Neural progenitor cell (in vitro differentiated cells): Measurements from ENCODE around the gene CASP7. TPM values are rescaled to one million over a fixed set of nuclear protein-coding genes. Genes with fewer than 3 reads are reported as not detected.
A peak's percentile ranks its signal among the peaks of the same experiment; 100 is the strongest.

Source experiments
- DNase-seq: peaks from one replicate; pipeline ENCODE4 v3.0.0-alpha.2; 2016; ENCODE audit warnings: low spot score
- H2AFZ ChIP-seq: fragments of 200-600 bp; sonication (generic); replicated peaks from 2 replicates; pipeline ENCODE4 v1.6.1; 2016; ENCODE audit warnings: antibody characterized with exemption
- H3F3A ChIP-seq: fragments of 200-600 bp; sonication (generic); 2 replicates; pipeline ENCODE4 v1.6.1; 2016; ENCODE audit warnings: antibody characterized with exemption, low read depth
- H3K27ac ChIP-seq: fragments of 200-600 bp; sonication (generic); 2 replicates; pipeline ENCODE4 v1.5.1; 2016; ENCODE audit warnings: mild to moderate bottlenecking
- H3K27me3 ChIP-seq: fragments of 200-600 bp; sonication (generic); 2 replicates; pipeline ENCODE4 v1.6.1; 2016; ENCODE audit warnings: mild to moderate bottlenecking, moderate library complexity
- H3K36me3 ChIP-seq: fragments of 200-600 bp; sonication (generic); 2 replicates; pipeline ENCODE4 v1.5.1; 2016
- H3K4me1 ChIP-seq: fragments of 200-600 bp; sonication (generic); 2 replicates; pipeline ENCODE4 v1.6.1; 2016; ENCODE audit warnings: mixed run types
- H3K4me2 ChIP-seq: fragments of 200-600 bp; sonication (generic); 2 replicates; pipeline ENCODE4 v1.6.1; 2016
- H3K4me3 ChIP-seq: fragments of 200-600 bp; sonication (generic); 2 replicates; pipeline ENCODE4 v1.5.1; 2016
- H3K79me2 ChIP-seq: fragments of 200-600 bp; sonication (generic); 2 replicates; pipeline ENCODE4 v1.6.1; 2016; ENCODE audit warnings: low read depth
- H3K9ac ChIP-seq: fragments of 200-600 bp; sonication (generic); 2 replicates; pipeline ENCODE4 v1.6.1; 2016
- H3K9me3 ChIP-seq: fragments of 200-600 bp; sonication (generic); 2 replicates; pipeline ENCODE4 v1.5.1; 2016; ENCODE audit warnings: low read depth
- H4K20me1 ChIP-seq: fragments of 200-600 bp; sonication (generic); 2 replicates; pipeline ENCODE4 v1.6.1; 2016; ENCODE audit warnings: low read depth
- H3K27ac Mint-ChIP-seq: 3 replicates; pipeline ENCODE4 v1.8.0; 2021; ENCODE audit warnings: mixed read lengths
- H3K27me3 Mint-ChIP-seq: 2 replicates; pipeline ENCODE4 v1.8.0; 2022; ENCODE audit warnings: low read depth, mild to moderate bottlenecking, inconsistent platforms, moderate library complexity, mixed read lengths; ENCODE audit not compliant: insufficient read depth
- H3K36me3 Mint-ChIP-seq: 3 replicates; pipeline ENCODE4 v1.8.0; 2021; ENCODE audit warnings: mixed read lengths
- H3K4me1 Mint-ChIP-seq: 3 replicates; pipeline ENCODE4 v1.8.0; 2021; ENCODE audit warnings: mixed read lengths
- H3K4me3 Mint-ChIP-seq: 3 replicates; pipeline ENCODE4 v1.8.0; 2021; ENCODE audit warnings: mild to moderate bottlenecking, moderate library complexity, mixed read lengths
- H3K9me3 Mint-ChIP-seq: 3 replicates; pipeline ENCODE4 v1.8.0; 2020; ENCODE audit warnings: mixed read lengths
- CTCF ChIP-seq: fragments of 200-600 bp; sonication (generic); IDR thresholded peaks from 2 replicates; pipeline ENCODE4 v1.5.1; 2017; ENCODE audit warnings: antibody characterized with exemption, mild to moderate bottlenecking
- EZH2 ChIP-seq: fragments of 200-600 bp; sonication (generic); IDR thresholded peaks from 2 replicates; pipeline ENCODE4 v1.6.1; 2017; ENCODE audit warnings: antibody characterized with exemption, mild to moderate bottlenecking, moderate library complexity
- EZH2phosphoT487 ChIP-seq: fragments of 200-600 bp; sonication (generic); IDR thresholded peaks from 2 replicates; pipeline ENCODE4 v1.6.1; 2017; ENCODE audit warnings: antibody characterized with exemption
- total RNA-seq: library from RNA; depleted of rRNA; stranded (reverse); fragments of >200 nt; gene quantifications from 2 replicates; pipeline ENCODE4 v1.2.3, GENCODE V29; 2015; ENCODE audit warnings: low replicate concordance

CASP7 gene
- total RNA-seq, 1 donor from 2014 or later: 18.9 TPM

GRCh38 chr10:113745374-113745773 lies 65.7 kb downstream of the CASP7 start:
- no peaks in the 10 kb centered on the region for H3K36me3 ChIP-seq
- DNase-seq: no peak
- H3K27ac ChIP-seq: no peak overlapping the region
- no peak overlapping the region for H3K4me3 ChIP-seq
- H3K9me3 ChIP-seq: no peaks in the 10 kb centered on the region
- no peaks in the 10 kb centered on the region for H3K27me3 ChIP-seq
- H3K4me1 Mint-ChIP-seq: no peaks in the 10 kb centered on the region
- no peaks in the 10 kb centered on the region for H3F3A ChIP-seq
- H2AFZ ChIP-seq: no peak overlapping the region
- no peaks in the 10 kb centered on the region for H3K4me1 ChIP-seq
- no peak overlapping the region for H3K9ac ChIP-seq
- no peak overlapping the region for H3K4me2 ChIP-seq
- no peaks in the 10 kb centered on the region for H3K36me3 Mint-ChIP-seq
- H4K20me1 ChIP-seq: no peaks in the 10 kb centered on the region
- peaks cover 2% of the 10 kb centered on the region for H3K27me3 Mint-ChIP-seq
- H3K27ac Mint-ChIP-seq: no peak overlapping the region
- H3K9me3 Mint-ChIP-seq: no peaks in the 10 kb centered on the region
- no peak overlapping the region for H3K4me3 Mint-ChIP-seq
- TF ChIP-seq CTCF (no peak), EZH2phosphoT487 (no peak), EZH2 (no peak)
- H3K79me2 ChIP-seq: no peaks in the 10 kb centered on the region

GRCh38 chr10:113746217-113746957 lies 66.7 kb downstream of the CASP7 start:
- no peaks in the 10 kb centered on the region for H3K9me3 ChIP-seq
- no peak overlapping the region for H3K4me3 ChIP-seq
- H3K4me2 ChIP-seq: no peak overlapping the region
- Mint-ChIP-seq H3K4me3 (no peak overlapping the region), H3K27me3 (no peaks in the 10 kb centered on the region), H3K36me3 (no peaks in the 10 kb centered on the region), H3K4me1 (no peaks in the 10 kb centered on the region), H3K27ac (no peak overlapping the region), H3K9me3 (no peaks in the 10 kb centered on the region)
- no peak overlapping the region for H3K27ac ChIP-seq
- DNase-seq: no peak
- H3F3A ChIP-seq: no peaks in the 10 kb centered on the region
- H3K36me3 ChIP-seq: no peaks in the 10 kb centered on the region
- no peak overlapping the region for H3K9ac ChIP-seq
- no peaks in the 10 kb centered on the region for H4K20me1 ChIP-seq
- H3K27me3 ChIP-seq: no peaks in the 10 kb centered on the region
- no peaks in the 10 kb centered on the region for H3K79me2 ChIP-seq
- H2AFZ ChIP-seq: peak overlapping the region; percentile 26
- TF ChIP-seq CTCF (no peak), EZH2 (no peak), EZH2phosphoT487 (no peak)
- H3K4me1 ChIP-seq: no peaks in the 10 kb centered on the region

- H3K9ac ChIP-seq: no peak within 1 kb of the TSS
- no peaks in the 10 kb centered on the region for H3K27me3 ChIP-seq
- H4K20me1 ChIP-seq: no peaks in the 10 kb centered on the region
- Mint-ChIP-seq H3K4me1 (no peaks in the 10 kb centered on the region), H3K27ac (peak within 1 kb of the TSS; percentile 17), H3K9me3 (no peaks in the 10 kb centered on the region), H3K27me3 (peaks cover 2% of the 10 kb centered on the region), H3K4me3 (no peak within 1 kb of the TSS), H3K36me3 (no peaks in the 10 kb centered on the region)
- no peaks in the 10 kb centered on the region for H3K9me3 ChIP-seq
- H3K4me2 ChIP-seq: no peak within 1 kb of the TSS
- H2AFZ ChIP-seq: no peak within 1 kb of the TSS
- no peak for TF ChIP-seq CTCF
- TF ChIP-seq EZH2phosphoT487: no peak
- TF ChIP-seq EZH2: no peak
- no peaks in the 10 kb centered on the region for H3K79me2 ChIP-seq
- no peak for DNase-seq
- no peak within 1 kb of the TSS for H3K4me3 ChIP-seq
- no peaks in the 10 kb centered on the region for H3F3A ChIP-seq
- H3K36me3 ChIP-seq: no peaks in the 10 kb centered on the region
- H3K27ac ChIP-seq: no peak within 1 kb of the TSS
- H3K4me1 ChIP-seq: no peaks in the 10 kb centered on the region
Measured at GRCh38 chr10:113751181-113751732, 71.5 kb downstream of the CASP7 start, which contains the start of gene PLEKHS1. Gene PLEKHS1, plus strand, starts transcription at chr10:113751682. Its CDS starts 3,596 bp downstream, at chr10:113755278.
